ENCODE data around the gene GPHN.

GRCh38 chr14:67018720-67019119 is 510.8 kb downstream of the GPHN start:
- TF ChIP-seq NFE2L2 (conservative IDR thresholded peaks at IDR 0.05; ENCODE audit: low read length) (no peak), POLR2A (IDR thresholded peaks at IDR 0.05; ENCODE audit: low read length) (no peak), CTCF (IDR thresholded peaks at IDR 0.05) (no peak), MAX (IDR thresholded peaks at IDR 0.05) (no peak), HOXA7 (CRISPR knock-in tag; IDR thresholded peaks at IDR 0.05) (no peak)

Measured in A549 (cell line).